ENCODE results near the gene RYR2. TPM values are rescaled to one million over a fixed set of nuclear protein-coding genes. Genes with fewer than 3 reads are reported as not detected.

Gene RYR2
- total and polyA plus RNA-seq, 4 donors, result 0.43 to 11.6 (median 2.0) TPM

DNA sequence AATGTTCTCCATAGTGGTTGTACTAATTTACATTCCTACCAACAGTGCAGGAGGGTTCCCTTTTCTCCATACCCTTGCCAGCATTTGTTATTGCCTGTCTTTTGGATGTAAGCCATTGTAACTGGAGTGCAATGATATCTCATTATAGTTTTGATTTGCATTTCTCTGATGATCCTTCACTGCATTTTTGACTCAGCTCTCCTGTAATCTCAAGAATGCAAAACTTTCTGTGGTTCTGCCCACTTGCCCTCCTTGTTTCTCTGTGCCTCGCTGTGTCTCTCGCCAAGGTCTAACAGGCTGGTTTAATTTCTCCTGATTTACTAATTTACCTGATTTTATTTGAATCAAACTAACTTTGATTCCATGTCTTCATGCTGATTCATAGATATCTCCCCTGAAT, 440.8 kb downstream of the RYR2 start:
- H3K4me1 ChIP-seq (ENCODE audit: control insufficient read depth in 5 of 5, insufficient read depth in 5 of 5, low read length in 5 of 5), result peaks cover 0 to 4% (median 0%) of the 10 kb centered on the region in 5 donors
- H3K36me3 ChIP-seq (ENCODE audit: control insufficient read depth in 4 of 4, insufficient read depth in 4 of 4, low read length in 4 of 4), result peaks cover 0 to 2% (median 0%) of the 10 kb centered on the region in 4 donors
- WGBS, 2 donors, result 83 to 94% methylated on average over 2 of the region's 2 CpGs
- no peak for ATAC-seq (ENCODE audit: insufficient read depth, low FRiP score)
- no peak overlapping the region for H3K27ac ChIP-seq (ENCODE audit: low read depth in 1 of 2, low read length in 1 of 2)
- H3K9ac ChIP-seq (ENCODE audit: insufficient read depth in 1 of 2, low read length in 2 of 2), result no peak overlapping the region
- no peak for TF ChIP-seq CTCF (IDR thresholded peaks at IDR 0.05; ENCODE audit: control extremely low read depth, extremely low read depth)
- no peaks in the 10 kb centered on the region for H3K27me3 ChIP-seq (ENCODE audit: control insufficient read depth in 3 of 3, insufficient read depth in 3 of 3, low read length in 2 of 3)
- H3K4me3 ChIP-seq, result no peak overlapping the region
- H3K9me3 ChIP-seq (ENCODE audit: control insufficient read depth in 4 of 4, insufficient read depth in 3 of 4, low read length in 3 of 4), result no peaks in the 10 kb centered on the region
- DNase-seq, result no peak

- no peak overlapping the region for H3K4me3 ChIP-seq
- DNase-seq (no peak), ATAC-seq (ENCODE audit: insufficient read depth, low FRiP score) (no peak)
- H3K27me3 ChIP-seq (ENCODE audit: control insufficient read depth in 3 of 3, insufficient read depth in 3 of 3, low read length in 2 of 3), result no peaks in the 10 kb centered on the region
- H3K9ac ChIP-seq (ENCODE audit: insufficient read depth in 1 of 2, low read length in 2 of 2), result no peak overlapping the region
- 44 to 61% methylated on average over 1 of the region's 1 CpG for WGBS, 2 donors
- H3K27ac ChIP-seq (ENCODE audit: low read depth in 1 of 2, low read length in 1 of 2), result no peak overlapping the region
- TF ChIP-seq CTCF (IDR thresholded peaks at IDR 0.05; ENCODE audit: control extremely low read depth, extremely low read depth), result no peak
- H3K9me3 ChIP-seq (ENCODE audit: control insufficient read depth in 4 of 4, insufficient read depth in 3 of 4, low read length in 3 of 4), result no peaks in the 10 kb centered on the region
- H3K4me1 ChIP-seq (ENCODE audit: control insufficient read depth in 5 of 5, insufficient read depth in 5 of 5, low read length in 5 of 5), result no peaks in the 10 kb centered on the region
- peaks cover 0 to 1% (median 0%) of the 10 kb centered on the region in 4 donors for H3K36me3 ChIP-seq (ENCODE audit: control insufficient read depth in 4 of 4, insufficient read depth in 4 of 4, low read length in 4 of 4)
These were observed 450.4 kb downstream of the RYR2 start for GRCh38 chr1:237492359-237492758.

- WGBS, 2 donors, result 76 to 83% methylated on average over 6 of the region's 6 CpGs
- no peak for ATAC-seq (ENCODE audit: insufficient read depth, low FRiP score)
These were observed 458.6 kb downstream of the RYR2 start for GRCh38 chr1:237500566-237500965.

More at GRCh38 chr1:237500566-237500965, 458.6 kb downstream of the RYR2 start:
- Histone ChIP-seq H3K27me3 (ENCODE audit: control insufficient read depth in 3 of 3, insufficient read depth in 3 of 3, low read length in 2 of 3) (no peaks in the 10 kb centered on the region), H3K36me3 (ENCODE audit: control insufficient read depth in 4 of 4, insufficient read depth in 4 of 4, low read length in 4 of 4) (peaks cover 0 to 3% (median 0%) of the 10 kb centered on the region in 4 donors), H3K4me1 (ENCODE audit: control insufficient read depth in 5 of 5, insufficient read depth in 5 of 5, low read length in 5 of 5) (no peaks in the 10 kb centered on the region), H3K27ac (ENCODE audit: low read depth in 1 of 2, low read length in 1 of 2) (no peak overlapping the region), H3K4me3 (no peak overlapping the region), H3K9ac (ENCODE audit: insufficient read depth in 1 of 2, low read length in 2 of 2) (no peak overlapping the region), H3K9me3 (ENCODE audit: control insufficient read depth in 4 of 4, insufficient read depth in 3 of 4, low read length in 3 of 4) (no peaks in the 10 kb centered on the region)
- no peak for DNase-seq
- TF ChIP-seq CTCF (IDR thresholded peaks at IDR 0.05; ENCODE audit: control extremely low read depth, extremely low read depth), result no peak
